Endometrium (tissue), 2 donors: ENCODE measurements around the gene IQGAP3.

Experiments used
- FAIRE-seq: peaks from 2 replicates; lab custom pipeline; 2012; peaks lifted over from hg19 to GRCh38; lab: Jason Lieb, UNC
- donor health status: control.
- donor health status: control.

IQGAP3 gene

DNA sequence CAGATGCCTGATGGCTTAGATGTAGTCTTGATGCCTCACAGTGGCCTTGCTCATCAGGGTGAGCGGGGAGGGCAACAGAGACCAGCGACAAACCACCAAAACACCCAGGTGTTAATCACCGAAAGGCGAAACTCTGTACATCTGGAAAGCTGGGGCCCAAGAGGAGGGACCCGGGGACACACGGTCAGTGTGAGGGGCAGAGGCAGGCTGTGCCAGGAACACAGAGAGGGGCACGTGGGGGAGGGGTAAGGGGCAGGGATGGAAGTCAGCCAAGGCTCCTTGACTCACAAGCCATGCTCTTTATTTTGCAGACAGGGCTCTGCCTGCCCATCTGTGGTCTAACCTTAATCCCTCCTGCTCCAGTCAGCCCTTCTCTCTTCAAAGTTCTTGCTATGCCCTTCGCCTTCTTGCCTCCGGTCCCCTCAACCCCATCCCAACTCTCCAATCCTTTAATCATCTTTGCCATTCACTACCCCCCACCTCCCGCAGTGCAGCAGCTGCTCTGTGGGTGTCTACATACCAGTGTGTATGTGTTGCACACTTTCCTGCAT lies 76.1 kb downstream of the IQGAP3 start:
- FAIRE-seq, result no peak

DNA sequence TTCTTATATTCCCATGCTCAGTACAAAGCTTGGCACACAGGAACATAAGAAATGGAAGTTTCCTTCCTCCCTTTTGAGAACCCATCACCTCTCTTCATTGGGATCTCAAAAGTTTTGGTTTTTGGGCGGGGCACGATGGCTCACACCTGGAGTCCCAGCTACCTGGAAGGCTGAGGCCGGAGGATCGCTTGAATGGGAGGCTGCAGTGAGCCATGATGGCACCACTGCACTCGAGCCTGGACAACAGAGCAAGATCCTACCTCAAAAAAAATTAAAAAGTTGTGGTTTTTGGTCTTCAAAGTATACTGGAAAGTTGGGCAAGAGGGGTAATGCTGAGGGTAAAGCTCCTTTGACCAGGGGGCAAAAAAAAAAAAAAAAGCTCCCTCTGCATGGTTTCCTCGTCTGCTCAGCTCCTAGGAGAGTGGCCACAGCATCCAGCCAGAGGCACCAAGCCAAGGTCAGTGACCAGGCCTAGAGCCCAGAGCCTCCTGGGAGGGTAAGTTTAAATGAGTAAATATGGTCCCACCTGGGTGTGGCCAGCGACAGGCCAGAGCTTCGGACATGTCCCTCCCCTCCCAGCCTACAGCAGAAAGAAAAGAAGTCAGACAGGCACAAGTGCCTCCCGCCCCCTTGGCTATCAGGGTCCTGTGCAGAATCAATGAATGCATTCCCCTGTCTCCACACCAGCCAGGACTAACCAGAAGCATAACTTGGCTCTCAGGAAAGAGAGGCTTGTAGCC lies 76.8 kb downstream of the IQGAP3 start:
- FAIRE-seq, result no peak

DNA sequence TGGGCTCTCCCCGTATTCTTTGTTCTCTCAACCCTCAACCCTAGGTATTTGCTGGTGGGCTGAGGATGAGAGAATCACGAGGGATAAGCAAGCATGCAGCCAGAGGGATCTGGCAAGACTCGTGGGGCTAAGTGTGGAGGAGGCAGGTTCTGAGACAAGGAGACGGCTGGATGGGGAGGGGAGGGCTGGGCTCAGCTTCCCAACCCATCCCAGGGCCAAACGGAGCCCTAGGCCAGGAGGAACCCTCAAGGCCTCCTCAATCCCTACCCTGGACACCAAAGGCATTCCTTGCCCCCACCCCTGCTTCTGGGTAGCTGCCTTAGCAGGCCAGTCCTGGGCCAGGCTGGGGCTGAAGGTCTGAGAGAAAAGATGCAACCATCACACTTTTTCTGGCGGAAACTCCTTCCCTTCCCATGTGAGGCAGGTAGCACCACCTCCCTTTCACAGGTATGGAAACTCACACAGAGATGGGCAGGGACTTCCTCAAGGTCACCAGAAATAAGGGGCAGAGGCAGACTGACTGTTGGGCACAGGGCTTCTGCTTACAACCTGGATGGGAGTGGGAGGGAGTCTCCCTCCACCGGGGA lies 78.0 kb downstream of the IQGAP3 start:
- FAIRE-seq, result no peak

DNA sequence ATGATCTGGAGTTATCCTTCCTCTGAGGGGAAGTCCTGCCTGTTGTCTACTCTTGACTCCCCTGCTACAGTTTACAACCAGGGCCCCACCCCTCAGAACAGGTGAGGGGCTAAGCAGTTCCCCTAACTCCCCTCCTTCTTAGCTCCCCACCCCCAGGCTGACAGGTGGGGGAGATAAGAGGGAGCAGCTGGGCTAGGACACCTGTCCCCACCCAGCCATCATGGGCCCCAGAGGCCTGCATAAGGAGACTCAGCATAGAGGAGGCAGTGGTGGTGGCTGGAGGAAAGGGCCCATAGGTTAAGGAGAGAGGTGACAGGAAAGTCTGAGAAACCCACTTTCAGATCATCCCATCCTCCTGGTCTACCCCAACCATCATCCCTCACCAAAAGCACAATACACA lies 78.6 kb downstream of the IQGAP3 start:
- no peak for FAIRE-seq

DNA sequence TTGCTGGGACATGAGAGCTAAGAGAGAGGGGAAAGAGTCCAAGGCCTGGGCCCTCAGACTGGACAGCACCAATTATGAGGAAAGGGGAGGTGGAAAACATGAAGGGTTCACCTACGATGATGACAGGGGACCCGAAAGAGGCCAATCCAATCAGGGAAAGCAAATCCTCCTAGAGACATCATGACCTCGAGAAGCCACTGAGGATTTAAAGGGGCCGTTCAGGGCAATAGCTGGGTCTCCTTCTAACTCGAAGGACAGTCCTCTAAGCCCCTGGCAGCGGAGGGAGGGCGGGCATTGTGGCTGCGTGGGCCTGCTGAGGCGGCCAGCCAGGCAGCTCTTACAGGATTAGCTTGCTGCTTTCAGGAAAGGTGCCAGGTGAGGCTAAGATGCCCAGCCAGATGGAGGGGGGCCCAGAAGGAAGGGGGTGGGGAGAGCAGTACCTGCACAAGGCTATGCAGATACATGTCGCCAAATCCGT lies 79.2 kb downstream of the IQGAP3 start:
- no peak for FAIRE-seq

DNA sequence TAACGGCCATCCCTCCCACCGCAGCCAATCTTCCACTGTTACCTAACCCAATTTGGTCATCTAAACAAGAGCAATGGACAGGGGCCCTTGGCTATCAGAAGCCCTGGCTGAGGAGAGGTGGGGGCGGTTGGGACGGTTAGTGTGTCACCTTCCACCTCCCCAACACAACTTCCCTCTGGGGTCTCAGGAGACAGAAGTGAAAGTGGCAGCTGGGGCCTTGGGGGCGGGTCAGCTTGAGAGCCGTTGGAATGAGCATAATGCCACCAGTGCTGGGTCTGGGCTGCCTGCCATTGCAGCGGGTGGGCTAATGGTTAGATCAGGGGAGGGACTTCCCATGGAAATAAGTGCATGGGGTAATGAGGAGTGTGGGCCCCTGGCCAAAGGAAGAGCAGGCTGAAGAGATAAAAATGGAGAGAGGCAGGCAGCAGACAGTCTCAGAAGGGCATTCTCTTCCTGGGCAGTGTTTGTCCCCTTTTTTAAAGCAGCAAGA lies 79.7 kb downstream of the IQGAP3 start:
- no peak for FAIRE-seq

DNA sequence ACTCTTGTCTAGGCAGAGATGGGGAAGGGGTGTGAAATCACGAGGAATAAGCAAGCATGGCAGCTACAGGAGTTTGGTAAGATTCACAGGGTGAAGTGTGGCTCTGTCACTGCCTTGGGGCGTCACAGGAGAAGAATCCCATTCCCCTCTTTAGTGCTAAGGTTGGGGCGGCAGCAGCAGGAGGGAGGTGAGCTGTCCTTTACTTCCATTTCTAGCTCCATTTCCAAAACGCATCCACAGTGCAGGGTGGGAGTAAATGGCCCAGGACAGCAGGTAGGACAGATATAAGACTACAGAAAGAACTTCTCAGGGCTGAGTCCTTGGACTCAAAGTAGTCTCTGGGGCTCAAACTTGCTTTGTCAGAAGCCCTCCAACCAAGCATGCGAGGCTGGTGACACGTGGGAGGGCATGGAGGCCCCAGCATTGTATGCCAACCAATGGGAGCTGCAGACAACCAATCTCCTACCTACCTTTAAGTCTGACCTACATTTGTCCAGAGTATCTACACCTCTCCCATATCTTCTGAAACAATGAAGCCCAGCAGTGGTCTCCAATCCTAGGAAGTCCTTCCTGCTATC lies 80.3 kb downstream of the IQGAP3 start:
- no peak for FAIRE-seq

DNA sequence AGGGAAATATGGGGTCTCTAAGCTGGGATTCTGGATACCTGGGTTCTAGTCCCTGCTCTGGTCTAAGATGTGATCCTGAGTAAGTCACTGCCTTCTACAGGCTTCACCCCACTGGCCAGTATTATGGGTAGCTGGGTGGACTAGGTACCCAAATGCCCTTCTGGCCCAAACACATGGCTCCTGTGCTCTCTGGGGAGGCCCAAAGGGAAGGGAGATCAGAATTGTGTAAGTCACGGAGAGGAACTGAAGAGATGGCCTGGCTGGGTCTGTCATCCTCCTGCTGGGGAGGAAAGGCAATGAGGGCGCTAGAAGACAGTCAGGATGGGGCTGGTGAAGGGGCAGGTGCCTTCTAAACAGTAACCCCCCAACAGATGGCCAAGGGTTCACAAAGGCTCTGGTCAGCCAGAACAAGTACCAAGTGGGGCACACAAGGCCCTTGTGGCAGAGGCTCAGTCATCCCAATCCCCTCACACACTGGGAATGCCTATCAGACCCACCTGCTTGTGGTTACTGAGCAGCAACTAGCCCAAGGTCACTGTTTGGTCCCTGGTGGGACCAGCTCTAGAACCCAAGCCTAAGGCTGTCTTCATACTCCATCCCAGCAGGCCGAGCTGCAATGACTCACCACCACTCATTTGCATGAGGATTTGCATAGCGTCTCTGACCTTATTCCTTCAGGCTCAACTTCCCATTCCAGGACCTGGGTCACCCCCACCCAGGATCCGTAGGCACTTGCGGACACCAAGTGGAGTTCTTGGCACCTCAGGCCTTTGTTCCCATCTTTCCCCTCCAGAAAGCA lies 81.0 kb downstream of the IQGAP3 start:
- FAIRE-seq, result no peak

DNA sequence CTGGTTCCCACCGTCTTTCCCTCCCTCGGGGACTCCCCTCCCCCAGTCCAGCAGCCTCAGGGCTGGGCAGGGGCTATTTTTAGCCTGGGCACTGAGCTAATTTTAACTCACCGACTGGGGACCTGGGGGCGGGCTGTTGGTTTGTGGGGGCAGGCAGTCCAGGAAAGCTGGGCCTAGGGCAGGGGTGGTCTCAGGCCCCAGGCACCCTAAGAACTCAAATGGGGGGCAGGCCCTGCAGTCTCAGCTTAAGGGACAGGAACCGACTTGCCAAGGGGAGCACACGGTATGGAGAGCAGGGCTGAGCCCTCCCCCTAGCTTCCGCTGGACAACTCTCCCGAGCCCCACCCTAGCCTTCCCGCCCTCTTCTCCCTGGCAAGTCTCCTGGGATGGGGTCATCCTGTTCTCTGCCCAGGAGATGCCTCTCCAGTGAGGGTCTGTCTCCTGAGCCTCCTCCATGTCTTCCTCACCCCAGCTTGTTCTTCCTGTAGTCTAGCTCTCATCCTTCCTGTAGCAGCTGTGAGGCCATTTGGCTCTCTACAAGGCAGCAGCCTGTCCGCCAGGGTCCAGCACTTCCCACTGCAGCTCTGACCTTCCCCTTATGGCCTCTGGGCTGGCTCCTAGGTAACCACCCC lies 81.8 kb downstream of the IQGAP3 start:
- no peak for FAIRE-seq

DNA sequence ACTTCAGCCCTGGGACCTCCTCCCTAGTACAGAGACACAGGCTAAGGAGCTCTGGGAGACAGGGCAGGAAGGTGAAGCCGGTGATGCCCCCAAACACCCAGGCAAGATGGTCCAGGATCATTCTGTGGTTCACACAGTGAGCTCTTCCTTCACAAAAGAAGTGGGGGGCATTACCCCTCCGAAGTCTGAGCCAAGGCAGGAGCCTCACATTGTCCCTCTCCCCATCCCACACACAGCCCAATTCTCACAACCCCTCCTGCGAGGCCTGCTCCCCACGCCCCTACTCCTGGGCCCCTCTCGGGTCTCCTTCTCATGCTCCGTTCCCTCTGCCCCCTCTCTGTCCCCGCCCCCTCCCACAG lies 82.5 kb downstream of the IQGAP3 start:
- FAIRE-seq, result no peak

DNA sequence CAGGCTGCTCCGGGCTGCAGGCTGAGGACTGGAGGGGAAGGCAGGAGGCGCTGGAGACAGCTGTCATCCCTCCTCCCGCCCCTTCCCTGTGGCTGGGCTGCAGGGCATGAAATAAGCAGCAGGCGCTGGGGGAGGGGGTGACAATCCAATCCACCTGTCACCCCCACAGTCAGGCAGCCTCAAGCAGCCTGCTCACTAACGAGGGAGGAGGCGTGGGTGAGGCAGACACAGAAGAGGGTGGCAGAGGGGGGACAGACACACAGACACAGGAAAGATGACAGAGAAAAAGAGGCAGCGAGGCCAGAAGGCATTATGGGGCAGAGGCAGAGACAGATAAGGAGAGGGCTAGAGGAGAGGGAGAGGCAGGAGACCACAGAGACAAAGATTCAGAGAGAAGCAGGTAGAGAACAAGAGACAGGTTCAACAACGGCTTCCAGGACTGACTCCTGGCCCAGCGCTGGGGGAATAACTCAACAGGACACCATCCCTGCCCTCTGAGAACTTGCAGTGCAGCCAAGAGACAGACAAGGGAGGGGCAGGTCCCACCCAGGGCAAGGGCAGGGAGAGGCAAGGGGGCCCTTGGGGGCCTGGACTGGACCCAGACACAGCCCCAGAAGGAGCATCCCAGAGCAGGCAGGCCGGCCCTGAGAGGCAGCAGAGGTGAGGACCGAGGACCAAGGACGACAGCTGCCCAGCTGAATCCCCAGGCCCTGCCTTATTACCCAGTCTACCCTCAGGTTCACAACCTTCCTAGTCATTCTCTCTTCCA lies 83.0 kb downstream of the IQGAP3 start:
- no peak for FAIRE-seq

DNA sequence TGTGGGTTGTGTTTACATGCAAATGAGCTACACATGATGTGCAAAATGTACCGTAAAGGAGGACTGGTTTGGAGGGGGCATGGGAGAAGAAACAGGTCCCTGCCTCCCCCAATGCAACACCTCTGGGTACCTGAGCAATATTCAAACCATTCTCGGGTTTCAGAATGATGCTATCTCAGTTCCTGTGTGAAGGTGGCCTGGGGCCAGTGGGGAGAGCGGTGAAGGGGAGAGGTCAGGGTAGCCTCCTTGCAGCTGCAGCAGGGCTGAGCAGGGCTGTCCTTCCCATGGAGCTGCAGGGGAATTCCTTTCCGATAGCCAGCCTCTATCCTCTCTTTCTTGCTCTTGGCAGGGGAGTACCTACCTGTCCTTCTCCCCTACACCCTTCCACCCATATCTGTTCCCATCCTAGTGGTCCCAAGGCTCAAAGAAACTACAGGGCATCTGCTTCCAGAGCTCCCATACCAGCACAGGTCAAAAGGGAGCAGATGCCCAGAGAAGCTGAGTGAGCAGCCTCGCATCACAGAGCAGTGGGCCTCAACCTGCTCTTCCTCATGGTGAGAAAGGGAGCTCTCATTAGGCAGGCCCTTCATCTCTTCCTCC lies 83.7 kb downstream of the IQGAP3 start:
- no peak for FAIRE-seq

DNA sequence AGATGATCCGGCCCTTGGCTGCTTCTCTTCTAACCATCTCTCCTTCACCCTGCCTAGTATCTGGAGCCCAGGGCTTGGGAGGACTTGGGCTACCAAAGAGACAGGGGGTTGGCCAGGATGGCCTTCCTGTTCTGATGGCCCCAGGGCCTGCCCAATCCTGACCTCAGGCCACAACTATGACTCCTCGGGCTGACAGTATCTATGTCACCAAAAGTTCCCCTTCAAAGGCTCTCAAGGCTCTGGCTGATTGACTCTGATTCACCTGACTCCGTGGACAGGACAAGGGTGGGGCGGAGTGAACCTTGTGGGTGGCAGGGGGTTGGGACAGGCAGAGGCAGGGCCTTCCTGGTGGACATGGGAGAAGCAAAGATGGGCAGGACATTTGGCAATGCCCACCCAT lies 84.5 kb downstream of the IQGAP3 start:
- no peak for FAIRE-seq

DNA sequence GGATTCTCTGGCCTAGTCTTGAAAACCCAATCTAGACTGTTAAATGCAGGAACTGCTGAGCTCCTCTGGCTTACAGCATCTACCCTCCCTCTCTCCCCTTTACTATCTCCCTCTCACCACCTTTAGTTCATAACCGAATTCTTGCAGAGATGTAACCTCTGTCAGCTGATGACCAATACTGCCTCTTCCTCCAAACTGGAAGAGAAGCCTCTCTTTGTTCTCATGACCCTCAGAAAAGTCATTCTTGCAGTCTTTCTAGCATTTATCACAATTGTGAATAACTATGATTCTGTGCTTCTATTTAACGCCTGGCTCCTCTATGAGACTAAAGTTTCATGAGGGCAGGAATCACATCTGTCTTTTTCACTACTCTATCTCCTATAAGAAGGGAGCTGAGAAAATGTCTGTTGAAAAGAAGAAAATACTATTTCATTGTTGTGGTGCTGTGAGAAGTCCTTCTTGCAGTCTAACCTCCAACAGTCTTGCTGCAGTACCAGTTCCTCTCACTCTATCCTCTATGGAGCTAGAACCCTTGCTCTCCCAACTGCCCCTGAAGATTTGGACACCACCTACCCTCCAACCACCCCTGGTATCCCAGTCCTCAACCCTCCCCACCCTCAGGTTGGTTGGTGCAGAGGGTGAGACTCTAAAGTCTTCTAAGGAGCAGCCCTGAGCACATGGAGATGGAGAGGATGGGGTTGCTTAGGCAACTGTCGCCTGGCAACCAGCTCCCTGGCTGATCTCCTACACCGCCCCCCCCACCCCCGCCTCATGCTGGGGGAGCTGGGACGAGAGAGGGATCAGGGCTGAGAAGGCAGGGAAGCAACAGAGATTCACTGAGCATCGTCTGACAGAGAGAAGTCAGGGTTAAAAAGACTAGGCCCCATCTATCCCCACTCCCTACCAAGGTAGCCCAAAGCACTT lies 85.7 kb downstream of the IQGAP3 start:
- FAIRE-seq, result no peak

DNA sequence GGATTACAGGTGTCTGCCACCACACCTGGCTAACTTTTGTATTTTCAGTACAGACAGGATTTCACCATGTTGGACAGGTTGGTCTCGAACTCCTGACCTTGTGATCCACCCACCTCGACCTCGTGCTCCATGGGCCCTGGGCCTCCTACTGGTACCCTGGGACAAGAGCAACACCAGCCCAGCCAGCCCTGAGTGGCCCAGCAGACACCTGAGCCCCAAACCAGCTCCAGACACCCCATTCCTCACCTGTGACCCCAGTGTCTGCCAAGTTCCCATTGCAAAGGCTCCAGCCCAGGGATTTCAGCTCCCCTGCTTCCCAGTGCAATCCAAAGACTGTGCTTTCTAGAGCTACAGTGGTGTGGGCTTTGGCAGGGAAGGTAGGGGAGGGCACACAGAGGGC lies 86.4 kb downstream of the IQGAP3 start:
- no peak for FAIRE-seq

DNA sequence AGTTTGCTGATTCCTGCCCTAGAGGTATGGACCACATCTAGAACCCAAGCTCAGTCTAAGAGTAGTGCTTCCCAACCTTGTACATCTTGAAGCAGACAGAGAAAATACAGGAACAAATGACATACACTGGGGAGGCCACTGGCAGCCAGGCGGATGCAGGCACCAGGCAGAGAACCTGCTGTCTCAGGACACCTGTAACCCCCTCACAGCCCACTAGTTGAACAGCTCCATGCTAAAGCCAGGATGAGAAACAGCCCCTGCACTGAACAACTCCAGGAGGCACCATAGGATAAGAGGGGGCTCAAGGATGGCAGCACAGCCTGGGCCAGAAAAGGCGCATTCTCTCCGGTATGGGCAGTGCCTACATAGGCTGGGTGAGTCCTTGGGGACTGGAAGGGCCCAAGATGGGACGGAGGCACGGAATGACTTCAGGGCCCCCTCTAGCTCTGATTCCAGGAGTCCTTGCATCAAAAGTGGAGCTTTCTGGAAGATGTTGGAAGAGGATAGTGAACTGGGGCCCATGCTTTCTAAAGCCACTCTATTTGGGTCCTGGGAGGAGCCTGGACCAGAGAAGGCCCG lies 87.8 kb downstream of the IQGAP3 start:
- no peak for FAIRE-seq

DNA sequence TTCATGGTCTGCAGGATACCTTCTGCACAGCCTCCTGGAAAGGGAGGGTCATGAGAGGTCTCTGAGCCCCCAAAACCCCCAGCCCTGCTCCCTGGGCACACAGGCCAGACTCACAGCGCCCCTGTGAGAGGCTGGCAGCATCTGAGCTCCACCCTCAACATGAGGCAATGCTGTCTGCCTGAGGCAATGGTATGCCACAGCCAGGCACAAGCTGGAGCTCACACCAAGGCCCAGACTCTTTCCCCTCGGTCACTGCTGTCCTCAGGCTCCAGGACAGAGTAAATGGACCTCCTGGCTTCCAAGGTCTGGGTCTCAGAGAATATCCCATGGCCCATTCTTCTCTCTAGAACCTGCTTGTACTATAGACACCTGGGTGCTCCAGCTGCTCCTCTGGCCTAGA lies 89.0 kb downstream of the IQGAP3 start:
- FAIRE-seq, result no peak

DNA sequence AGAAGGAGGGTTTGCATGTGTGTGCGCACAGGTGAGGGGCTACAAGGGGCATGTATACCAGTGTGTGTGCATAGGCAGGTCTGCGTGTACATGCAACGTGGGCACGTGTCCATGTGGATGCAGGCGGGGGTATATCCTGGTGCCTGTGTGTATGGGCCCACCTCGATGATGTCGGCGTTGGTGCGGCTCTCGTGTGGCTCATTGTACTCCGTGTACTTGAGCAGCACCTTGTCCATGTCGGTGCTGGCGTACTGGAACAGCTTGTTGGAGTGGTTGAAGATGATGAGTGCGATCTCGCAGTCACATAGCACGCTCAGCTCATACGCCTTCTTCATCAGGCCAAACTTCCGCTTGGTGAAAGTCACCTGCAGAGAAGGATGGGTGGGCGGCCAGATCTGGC lies 90.1 kb downstream of the IQGAP3 start:
- FAIRE-seq, result no peak

DNA sequence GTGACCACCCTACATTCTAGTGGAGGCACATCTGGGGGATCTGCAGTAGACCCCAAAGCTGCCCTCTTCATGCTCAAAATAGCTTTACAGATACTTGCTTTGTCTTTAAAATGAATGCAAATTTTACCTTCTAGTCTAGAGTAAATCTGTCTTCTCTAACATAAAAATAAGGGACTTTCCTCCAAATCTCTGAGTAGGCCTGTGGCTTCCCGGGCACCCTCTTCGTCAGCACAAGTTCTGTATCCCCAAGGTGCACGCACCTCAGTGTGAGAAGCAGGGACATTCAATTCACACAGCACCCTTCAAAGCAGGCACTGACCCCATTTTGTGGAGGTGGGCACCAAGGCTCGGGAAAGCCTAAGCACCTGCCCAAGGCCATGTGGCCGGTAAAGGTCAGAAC lies 90.8 kb downstream of the IQGAP3 start:
- no peak for FAIRE-seq
